ENCODE results near the gene THOC5. TPM values are rescaled to one million over a fixed set of nuclear protein-coding genes. Genes with fewer than 3 reads are reported as not detected.
"Not testable (repeated sequence)": the region's sequence is repeated elsewhere in the genome, so short reads cannot be mapped to it uniquely, and the experiment has no call there.

THOC5 gene
- total RNA-seq: 10 to 100 TPM; 38.6 to 56.1 (median 48.6) TPM

DNA sequence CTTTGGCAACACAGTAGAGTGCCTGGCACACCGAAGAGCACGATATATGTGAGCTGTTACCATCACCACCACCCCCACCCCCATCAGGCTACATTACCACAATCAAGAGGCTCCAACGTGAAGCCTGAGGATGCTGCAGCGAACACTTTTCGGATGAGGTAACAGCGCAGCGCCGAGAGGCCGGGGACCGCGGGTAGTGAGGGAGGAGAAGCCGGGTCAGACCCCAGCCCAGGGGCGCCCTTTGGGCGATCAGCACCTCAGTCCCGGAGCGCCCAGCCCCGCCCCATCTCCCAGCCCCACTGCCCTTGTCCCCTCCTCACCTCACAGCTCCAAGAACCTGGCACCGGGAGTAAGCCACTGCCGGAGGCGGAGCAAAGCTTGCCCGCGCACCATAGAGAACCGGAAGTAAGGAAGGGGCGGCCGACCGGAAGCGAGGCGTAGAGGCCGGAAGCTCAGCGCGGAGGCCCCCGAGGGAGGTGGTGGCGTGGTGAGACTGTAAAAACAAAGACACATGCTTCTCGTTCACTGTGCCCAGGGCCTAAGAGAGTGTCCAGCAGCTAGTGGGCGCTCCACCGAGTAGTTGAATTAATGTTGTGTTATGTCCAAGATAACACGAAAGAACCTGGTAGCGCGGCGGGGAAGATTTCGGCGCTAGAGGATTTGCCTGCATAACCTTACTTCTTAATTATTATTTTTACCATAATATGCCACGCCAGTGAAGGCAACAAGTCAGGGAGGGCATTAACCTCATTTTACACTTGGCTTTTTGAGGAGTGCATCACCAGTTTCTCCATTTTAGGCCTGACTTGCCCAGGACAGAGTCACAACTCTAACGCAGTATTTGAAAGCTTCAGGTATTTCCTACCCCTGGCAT, at the start of gene THOC5:
THOC5 (minus strand) TSS at position 407 of the 874 bp plus-strand sequence. CDS start 4,610 bp downstream, outside the sequence.
- peaks cover 7 to 53% (median 30%) of the 10 kb centered on the region in 4 donors for H3K36me3 ChIP-seq
- peak within 1 kb of the TSS; percentile 67 to 86 (median 75) for H3K4me3 ChIP-seq
- intact Hi-C loops (cut with DNase I): no loop called here
- H3K27me3 ChIP-seq: no peaks in the 10 kb centered on the region
- H3K9me3 ChIP-seq: no peaks in the 10 kb centered on the region
- H3K27ac ChIP-seq (replicated peaks in 1 of 4): peak within 1 kb of the TSS; percentile 80 to 91 (median 87)
- H3K4me1 ChIP-seq: peaks cover 9 to 19% (median 16%) of the 10 kb centered on the region in 4 donors
- WGBS: 1% methylated on average over 43 of the region's 44 CpGs
- peak; percentile 98 for DNase-seq (ENCODE audit: extremely low spot score)
- TF ChIP-seq POLR2A (IDR thresholded peaks at IDR 0.05; ENCODE audit: low read depth) (peak; percentile 38), POLR2AphosphoS5 (IDR thresholded peaks at IDR 0.05) (peak; percentile 85 to 94), EP300 (IDR thresholded peaks at IDR 0.05) (no peak)
- TF ChIP-seq, protein P1, sequence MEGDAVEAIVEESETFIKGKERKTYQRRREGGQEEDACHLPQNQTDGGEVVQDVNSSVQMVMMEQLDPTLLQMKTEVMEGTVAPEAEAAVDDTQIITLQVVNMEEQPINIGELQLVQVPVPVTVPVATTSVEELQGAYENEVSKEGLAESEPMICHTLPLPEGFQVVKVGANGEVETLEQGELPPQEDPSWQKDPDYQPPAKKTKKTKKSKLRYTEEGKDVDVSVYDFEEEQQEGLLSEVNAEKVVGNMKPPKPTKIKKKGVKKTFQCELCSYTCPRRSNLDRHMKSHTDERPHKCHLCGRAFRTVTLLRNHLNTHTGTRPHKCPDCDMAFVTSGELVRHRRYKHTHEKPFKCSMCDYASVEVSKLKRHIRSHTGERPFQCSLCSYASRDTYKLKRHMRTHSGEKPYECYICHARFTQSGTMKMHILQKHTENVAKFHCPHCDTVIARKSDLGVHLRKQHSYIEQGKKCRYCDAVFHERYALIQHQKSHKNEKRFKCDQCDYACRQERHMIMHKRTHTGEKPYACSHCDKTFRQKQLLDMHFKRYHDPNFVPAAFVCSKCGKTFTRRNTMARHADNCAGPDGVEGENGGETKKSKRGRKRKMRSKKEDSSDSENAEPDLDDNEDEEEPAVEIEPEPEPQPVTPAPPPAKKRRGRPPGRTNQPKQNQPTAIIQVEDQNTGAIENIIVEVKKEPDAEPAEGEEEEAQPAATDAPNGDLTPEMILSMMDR (IDR thresholded peaks at IDR 0.05): peak; percentile 78 to 86 (median 81)

DNA sequence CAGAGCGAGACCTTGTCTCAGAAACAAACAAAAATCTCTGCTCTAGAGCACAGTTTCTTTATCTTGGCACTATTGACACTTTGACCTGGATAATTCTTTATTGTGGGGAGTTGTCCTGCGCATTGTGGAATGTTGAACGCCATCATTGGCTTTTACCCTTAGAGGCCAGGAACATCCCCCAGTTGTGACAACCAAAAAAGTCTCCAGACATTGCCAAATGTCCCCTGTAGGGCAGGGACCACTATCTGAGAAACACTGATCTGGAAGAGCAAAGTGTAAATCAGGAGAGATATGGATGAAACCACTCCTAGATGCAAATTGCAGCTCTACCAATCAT, 45.1 kb upstream of the THOC5 start:
- Histone ChIP-seq H3K27me3 (no peaks in the 10 kb centered on the region), H3K36me3 (no peaks in the 10 kb centered on the region), H3K27ac (replicated peaks in 1 of 4) (no peak overlapping the region), H3K4me1 (peaks cover 0 to 5% (median 2%) of the 10 kb centered on the region in 4 donors), H3K9me3 (no peaks in the 10 kb centered on the region), H3K4me3 (no peak overlapping the region)
- intact Hi-C loops (cut with DNase I): no loop called here
- no peak for DNase-seq (ENCODE audit: extremely low spot score)
- TF ChIP-seq POLR2AphosphoS5 (IDR thresholded peaks at IDR 0.05) (no peak), EP300 (IDR thresholded peaks at IDR 0.05) (no peak)
- WGBS: 100% methylated on average over 3 of the region's 3 CpGs

DNA sequence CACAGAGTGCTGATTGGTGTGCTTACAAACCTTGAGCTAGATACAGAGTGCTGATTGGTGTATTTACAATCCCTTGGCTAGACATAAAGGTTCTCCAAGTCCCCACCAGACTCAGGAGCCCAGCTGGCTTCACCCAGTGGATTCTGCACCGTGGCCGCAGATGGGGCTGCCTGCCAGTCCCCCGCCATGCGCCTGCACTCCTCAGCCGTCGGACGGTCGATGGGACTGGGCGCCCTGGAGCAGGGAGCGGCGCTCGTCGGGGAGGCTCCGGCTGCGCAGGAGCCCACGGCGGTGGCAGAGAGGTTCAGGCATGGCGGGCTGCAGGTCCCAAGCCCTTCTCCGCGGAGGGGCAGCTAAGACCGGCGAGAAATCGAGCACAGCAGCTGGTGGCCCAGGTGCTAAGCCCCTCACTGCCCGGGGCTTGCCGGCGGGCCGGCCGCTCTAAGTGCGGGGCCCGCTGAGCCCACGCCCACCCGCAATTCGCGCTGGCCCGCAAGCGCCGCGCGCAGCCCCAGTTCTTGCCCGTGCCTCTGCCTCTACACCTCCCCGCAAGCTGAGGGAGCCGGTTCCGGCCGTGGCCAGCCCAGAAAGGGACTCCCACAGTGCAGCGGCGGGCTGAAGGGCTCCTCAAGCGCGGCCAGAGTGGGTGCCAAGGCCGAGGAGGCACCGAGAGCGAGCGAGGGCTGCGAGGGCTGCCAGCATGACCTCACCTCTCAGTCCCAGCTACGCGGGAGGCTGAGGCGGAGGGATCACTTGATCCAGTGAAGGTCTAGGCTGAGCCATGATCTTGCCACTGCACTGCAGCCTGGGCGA, 44.5 kb upstream of the THOC5 start:
- DNase-seq (ENCODE audit: extremely low spot score); H3K27ac ChIP-seq (replicated peaks in 1 of 4); H3K36me3 ChIP-seq; H3K27me3 ChIP-seq; H3K9me3 ChIP-seq; H3K4me1 ChIP-seq; intact Hi-C loops (cut with DNase I); H3K4me3 ChIP-seq: not testable (repeated sequence)
- 86% methylated on average over 23 of the region's 57 CpGs for WGBS

DNA sequence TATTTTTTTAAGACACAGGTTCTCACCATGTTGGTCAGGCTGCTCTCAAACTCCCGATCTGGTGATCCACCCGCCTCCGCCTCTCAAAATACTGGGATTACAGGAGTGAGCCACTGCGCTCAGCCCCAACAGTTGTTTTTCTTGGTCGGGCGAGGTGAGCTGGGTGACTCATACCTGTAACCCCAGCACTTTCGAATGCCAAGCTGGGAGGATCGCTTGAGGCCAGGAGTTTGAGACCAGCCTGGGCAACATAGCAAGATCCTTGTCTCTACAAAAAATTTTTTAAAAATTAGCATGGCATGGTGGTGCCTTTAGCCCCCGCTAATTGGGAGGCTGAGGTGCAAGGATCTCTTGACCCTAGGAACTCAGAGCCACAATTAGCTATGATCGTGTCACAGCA, 42.9 kb upstream of the THOC5 start:
- H3K36me3 ChIP-seq: no peaks in the 10 kb centered on the region
- H3K27me3 ChIP-seq: no peaks in the 10 kb centered on the region
- H3K27ac ChIP-seq (replicated peaks in 1 of 4): no peak overlapping the region
- 88% methylated on average over 10 of the region's 10 CpGs for WGBS
- no peak overlapping the region for H3K4me3 ChIP-seq
- no peaks in the 10 kb centered on the region for H3K9me3 ChIP-seq
- no peak for TF ChIP-seq POLR2A (IDR thresholded peaks at IDR 0.05; ENCODE audit: low read depth)
- TF ChIP-seq EP300 (IDR thresholded peaks at IDR 0.05): no peak
- no peaks in the 10 kb centered on the region for H3K4me1 ChIP-seq
- no peak for DNase-seq (ENCODE audit: extremely low spot score)
- intact Hi-C loops (cut with DNase I): no loop called here

DNA sequence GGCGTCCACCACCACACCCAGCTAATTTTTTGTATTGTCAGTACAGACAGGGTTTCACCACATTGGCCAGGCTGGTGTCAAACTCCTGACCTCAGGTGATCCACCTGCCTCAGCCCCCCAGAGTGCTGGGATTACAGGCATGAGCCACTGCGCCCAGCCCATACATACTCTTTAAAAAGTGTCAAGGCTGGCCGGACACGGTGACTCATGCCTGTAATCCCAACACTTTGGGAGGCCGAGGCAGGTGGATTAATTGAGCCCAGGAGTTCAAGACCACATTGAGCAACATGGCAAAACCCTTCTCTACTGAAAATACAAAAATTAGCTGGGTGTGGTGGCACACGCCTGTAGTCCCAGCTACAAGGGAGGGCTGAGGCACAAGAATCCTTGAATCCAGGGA, 40.9 kb upstream of the THOC5 start:
- intact Hi-C loops (cut with DNase I); DNase-seq (ENCODE audit: extremely low spot score); H3K4me3 ChIP-seq; H3K4me1 ChIP-seq; H3K27ac ChIP-seq (replicated peaks in 1 of 4); H3K27me3 ChIP-seq; H3K9me3 ChIP-seq; H3K36me3 ChIP-seq: not testable (repeated sequence)
- 94% methylated on average over 3 of the region's 6 CpGs for WGBS

DNA sequence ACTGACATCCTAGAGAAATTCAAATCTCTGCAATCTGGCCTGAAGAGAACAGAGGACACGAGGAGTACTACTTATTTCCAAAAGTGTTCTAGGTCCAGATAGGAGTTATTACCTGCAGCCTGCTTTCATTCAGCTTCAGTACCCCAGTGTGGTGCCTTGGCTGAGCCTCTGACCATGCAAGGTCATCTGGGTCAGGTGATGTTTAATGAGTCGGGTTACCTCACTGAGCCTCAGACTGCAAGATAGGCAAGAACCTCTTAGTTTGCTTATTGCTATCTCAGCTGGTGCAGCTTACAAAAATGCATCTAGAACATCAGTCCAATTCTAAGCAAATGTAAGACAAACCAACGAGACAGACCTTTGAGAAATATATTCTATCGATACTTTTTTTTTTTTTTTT, 40.4 kb upstream of the THOC5 start:
- TF ChIP-seq, protein P1 (IDR thresholded peaks at IDR 0.05): no peak
- 84% methylated on average over 4 of the region's 4 CpGs for WGBS
- intact Hi-C loops (cut with DNase I): no loop called here
- H3K9me3 ChIP-seq: no peaks in the 10 kb centered on the region
- no peak overlapping the region for H3K4me3 ChIP-seq
- no peak for DNase-seq (ENCODE audit: extremely low spot score)
- no peaks in the 10 kb centered on the region for H3K27me3 ChIP-seq
- H3K27ac ChIP-seq (replicated peaks in 1 of 4): no peak overlapping the region
- H3K4me1 ChIP-seq: no peaks in the 10 kb centered on the region
- H3K36me3 ChIP-seq: no peaks in the 10 kb centered on the region

All from esophagus muscularis mucosa (tissue), 4 donors.